Panc1 (cell line): ENCODE results near the gene PSMB5.

Source experiments
- POLR2AphosphoS5 ChIP-seq: IDR thresholded peaks from 2 replicates; pipeline ENCODE4 v1.6.1; 2012; ENCODE audit warnings: mild to moderate bottlenecking, low read depth, low read length, moderate library complexity
- SIN3A ChIP-seq: IDR thresholded peaks from 2 replicates; pipeline ENCODE4 v1.6.1; 2012; ENCODE audit warnings: low read depth, mild to moderate bottlenecking, low read length, moderate library complexity, borderline replicate concordance; ENCODE audit not compliant: insufficient read depth
- TF ChIP-seq, protein P1 (sequence below): fragments of 450-650 bp; IDR thresholded peaks from 2 replicates; pipeline ENCODE4 v1.5.1; 2017; ENCODE audit warnings: mild to moderate bottlenecking
- TF ChIP-seq, protein P2 (sequence below), 2 experiments: IDR thresholded peaks; 2 replicates each; pipeline ENCODE4 v1.6.1; 2011 to 2012; ENCODE audit warnings: low read depth in 2 of 2, control low read depth in 1 of 2, low read length in 1 of 2, mild to moderate bottlenecking in 1 of 2, moderate library complexity in 1 of 2; ENCODE audit not compliant: insufficient read depth in 1 of 2

DNA sequence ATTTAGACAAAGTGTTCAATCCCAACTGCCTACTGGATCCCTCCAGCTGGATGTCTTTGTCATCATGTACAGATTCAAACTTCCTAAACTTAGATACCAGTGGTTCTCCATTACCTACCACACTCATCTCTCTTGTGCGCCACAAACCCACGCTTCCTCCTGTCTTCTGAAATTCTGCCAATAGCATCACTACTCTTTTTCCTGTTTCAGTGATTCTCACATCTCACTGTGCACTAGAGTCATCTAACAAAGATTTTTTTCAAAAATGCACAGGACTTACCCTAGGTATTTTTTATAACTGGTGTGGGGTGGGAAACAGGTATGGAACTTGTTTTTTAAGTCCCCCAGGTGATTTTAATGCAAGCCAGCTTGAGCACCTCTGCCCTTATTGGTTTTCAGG is 5.9 kb downstream of the PSMB5 start:
- TF ChIP-seq, protein P1, sequence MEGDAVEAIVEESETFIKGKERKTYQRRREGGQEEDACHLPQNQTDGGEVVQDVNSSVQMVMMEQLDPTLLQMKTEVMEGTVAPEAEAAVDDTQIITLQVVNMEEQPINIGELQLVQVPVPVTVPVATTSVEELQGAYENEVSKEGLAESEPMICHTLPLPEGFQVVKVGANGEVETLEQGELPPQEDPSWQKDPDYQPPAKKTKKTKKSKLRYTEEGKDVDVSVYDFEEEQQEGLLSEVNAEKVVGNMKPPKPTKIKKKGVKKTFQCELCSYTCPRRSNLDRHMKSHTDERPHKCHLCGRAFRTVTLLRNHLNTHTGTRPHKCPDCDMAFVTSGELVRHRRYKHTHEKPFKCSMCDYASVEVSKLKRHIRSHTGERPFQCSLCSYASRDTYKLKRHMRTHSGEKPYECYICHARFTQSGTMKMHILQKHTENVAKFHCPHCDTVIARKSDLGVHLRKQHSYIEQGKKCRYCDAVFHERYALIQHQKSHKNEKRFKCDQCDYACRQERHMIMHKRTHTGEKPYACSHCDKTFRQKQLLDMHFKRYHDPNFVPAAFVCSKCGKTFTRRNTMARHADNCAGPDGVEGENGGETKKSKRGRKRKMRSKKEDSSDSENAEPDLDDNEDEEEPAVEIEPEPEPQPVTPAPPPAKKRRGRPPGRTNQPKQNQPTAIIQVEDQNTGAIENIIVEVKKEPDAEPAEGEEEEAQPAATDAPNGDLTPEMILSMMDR, result no peak
- TF ChIP-seq, protein P2, sequence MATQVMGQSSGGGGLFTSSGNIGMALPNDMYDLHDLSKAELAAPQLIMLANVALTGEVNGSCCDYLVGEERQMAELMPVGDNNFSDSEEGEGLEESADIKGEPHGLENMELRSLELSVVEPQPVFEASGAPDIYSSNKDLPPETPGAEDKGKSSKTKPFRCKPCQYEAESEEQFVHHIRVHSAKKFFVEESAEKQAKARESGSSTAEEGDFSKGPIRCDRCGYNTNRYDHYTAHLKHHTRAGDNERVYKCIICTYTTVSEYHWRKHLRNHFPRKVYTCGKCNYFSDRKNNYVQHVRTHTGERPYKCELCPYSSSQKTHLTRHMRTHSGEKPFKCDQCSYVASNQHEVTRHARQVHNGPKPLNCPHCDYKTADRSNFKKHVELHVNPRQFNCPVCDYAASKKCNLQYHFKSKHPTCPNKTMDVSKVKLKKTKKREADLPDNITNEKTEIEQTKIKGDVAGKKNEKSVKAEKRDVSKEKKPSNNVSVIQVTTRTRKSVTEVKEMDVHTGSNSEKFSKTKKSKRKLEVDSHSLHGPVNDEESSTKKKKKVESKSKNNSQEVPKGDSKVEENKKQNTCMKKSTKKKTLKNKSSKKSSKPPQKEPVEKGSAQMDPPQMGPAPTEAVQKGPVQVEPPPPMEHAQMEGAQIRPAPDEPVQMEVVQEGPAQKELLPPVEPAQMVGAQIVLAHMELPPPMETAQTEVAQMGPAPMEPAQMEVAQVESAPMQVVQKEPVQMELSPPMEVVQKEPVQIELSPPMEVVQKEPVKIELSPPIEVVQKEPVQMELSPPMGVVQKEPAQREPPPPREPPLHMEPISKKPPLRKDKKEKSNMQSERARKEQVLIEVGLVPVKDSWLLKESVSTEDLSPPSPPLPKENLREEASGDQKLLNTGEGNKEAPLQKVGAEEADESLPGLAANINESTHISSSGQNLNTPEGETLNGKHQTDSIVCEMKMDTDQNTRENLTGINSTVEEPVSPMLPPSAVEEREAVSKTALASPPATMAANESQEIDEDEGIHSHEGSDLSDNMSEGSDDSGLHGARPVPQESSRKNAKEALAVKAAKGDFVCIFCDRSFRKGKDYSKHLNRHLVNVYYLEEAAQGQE (IDR thresholded peaks at IDR 0.05; ENCODE audit: insufficient read depth in 1 of 2, low read depth in 2 of 2, low read length in 1 of 2), result no peak
- TF ChIP-seq SIN3A (no peak), POLR2AphosphoS5 (no peak)
